Measurements from ENCODE around the gene RPP30. TPM values are rescaled to one million over a fixed set of nuclear protein-coding genes. Genes with fewer than 3 reads are reported as not detected.

The RPP30 gene
- total RNA-seq, 1 experiment from 2014 or later = 56.8 TPM

- intact Hi-C loops (cut with micrococcal nuclease) = no loop called here
- H3K79me2 ChIP-seq (ENCODE audit: insufficient read depth, low read length) = peaks cover 90% of the 10 kb centered on the region
- no peaks in the 10 kb centered on the region for H4K20me1 ChIP-seq (ENCODE audit: insufficient read depth)
- H3K9me2 ChIP-seq (ENCODE audit: insufficient read depth) = no peaks in the 10 kb centered on the region
- H3K27ac ChIP-seq (ENCODE audit: low read depth, low read length) = peak overlapping the region; percentile 80
- peaks cover 5 to 13% of the 10 kb centered on the region in 2 experiments; a peak in 1 of 4 replicates for H3K9me3 ChIP-seq (ENCODE audit: control insufficient read depth in 1 of 2, insufficient read depth in 1 of 2, low read depth in 1 of 2, low read length in 2 of 2)
- RAD21 ChIA-PET (ENCODE audit: low non-redundant PET in 1 of 2, low total read pairs in 2 of 2, uncharacterized antibody in 2 of 2, unreplicated experiment in 2 of 2) = interaction anchor here in 1 of 2 experiments (1.6 kb wide), 1 partner anchor 97 kb away, joined by 3 read pairs; no protein-coding TSS in a partner anchor
- H3K4me3 ChIP-seq (replicated peaks in 1 of 2; ENCODE audit: low read depth in 1 of 2, low read length in 2 of 2) = peak overlapping the region; percentile 32 to 46
- H3K9ac ChIP-seq (ENCODE audit: low read length) = peak overlapping the region; percentile 34
- H3K4me2 ChIP-seq (ENCODE audit: low read length) = peak overlapping the region; percentile 66
- ATAC-seq = peak; percentile 96
- POLR2A ChIA-PET = interaction anchor here (0.9 kb wide), 1 partner anchor 13 kb away, joined by 3 read pairs; no protein-coding TSS in a partner anchor
- H2AFZ ChIP-seq (ENCODE audit: low read depth, low read length, poor library complexity, severe bottlenecking) = no peak overlapping the region
- peaks cover 29 to 34% of the 10 kb centered on the region in 2 experiments for H3K4me1 ChIP-seq (ENCODE audit: control insufficient read depth in 1 of 2, insufficient read depth in 2 of 2, low read length in 2 of 2)
- no peaks in the 10 kb centered on the region for H3K36me3 ChIP-seq (ENCODE audit: control insufficient read depth in 1 of 2, insufficient read depth in 2 of 2, low read length in 2 of 2)
- no TSS peak for BruUV-seq (replicated peaks)
- CTCF ChIA-PET = interaction anchor here (0.6 to 1.2 kb wide), 2 partner anchors 9 to 33 kb away, joined by 3 read pairs; no protein-coding TSS in a partner anchor
- no peaks in the 10 kb centered on the region for H3K27me3 ChIP-seq (ENCODE audit: insufficient read depth, low read length)
- DNase-seq (ENCODE audit: low read depth, low spot score) = peak; percentile 71
- TF ChIP-seq ZNF274 (IDR thresholded peaks at IDR 0.05; ENCODE audit: low read depth, low read length) = no peak
- TF ChIP-seq FOSL1 (IDR thresholded peaks at IDR 0.05; ENCODE audit: low read depth) = peak; percentile 80
- TF ChIP-seq ZFX (IDR thresholded peaks at IDR 0.05) = no peak
- TF ChIP-seq ATF3 (IDR thresholded peaks at IDR 0.05) = no peak
- TF ChIP-seq SIN3A (IDR thresholded peaks at IDR 0.05; ENCODE audit: low read depth) = 0 out of 2 replicates have a peak, but pooled peaks have one; percentile 44
- TF ChIP-seq SP1 (IDR thresholded peaks at IDR 0.05; ENCODE audit: low read depth) = peak; percentile 56; the same call in 1 of the 2 replicates
- no peak for TF ChIP-seq EZH2phosphoT487 (IDR thresholded peaks at IDR 0.05; ENCODE audit: borderline replicate concordance)
- TF ChIP-seq POLR2AphosphoS5 (IDR thresholded peaks at IDR 0.05; ENCODE audit: low read depth, low read length) = 0 out of 2 replicates have a peak, but pooled peaks have one; percentile 25
- TF ChIP-seq YY1 (IDR thresholded peaks at IDR 0.05; ENCODE audit: extremely low read depth, insufficient replicate concordance, low read depth, low read length) = no peak
- TF ChIP-seq SRF (IDR thresholded peaks at IDR 0.05; ENCODE audit: low read depth) = peak; percentile 61; the same call in 1 of the 2 replicates
- no peak for TF ChIP-seq POLR2A (IDR thresholded peaks at IDR 0.05; ENCODE audit: borderline replicate concordance, extremely low read depth, insufficient read depth, insufficient read length)
- TF ChIP-seq, protein P1, sequence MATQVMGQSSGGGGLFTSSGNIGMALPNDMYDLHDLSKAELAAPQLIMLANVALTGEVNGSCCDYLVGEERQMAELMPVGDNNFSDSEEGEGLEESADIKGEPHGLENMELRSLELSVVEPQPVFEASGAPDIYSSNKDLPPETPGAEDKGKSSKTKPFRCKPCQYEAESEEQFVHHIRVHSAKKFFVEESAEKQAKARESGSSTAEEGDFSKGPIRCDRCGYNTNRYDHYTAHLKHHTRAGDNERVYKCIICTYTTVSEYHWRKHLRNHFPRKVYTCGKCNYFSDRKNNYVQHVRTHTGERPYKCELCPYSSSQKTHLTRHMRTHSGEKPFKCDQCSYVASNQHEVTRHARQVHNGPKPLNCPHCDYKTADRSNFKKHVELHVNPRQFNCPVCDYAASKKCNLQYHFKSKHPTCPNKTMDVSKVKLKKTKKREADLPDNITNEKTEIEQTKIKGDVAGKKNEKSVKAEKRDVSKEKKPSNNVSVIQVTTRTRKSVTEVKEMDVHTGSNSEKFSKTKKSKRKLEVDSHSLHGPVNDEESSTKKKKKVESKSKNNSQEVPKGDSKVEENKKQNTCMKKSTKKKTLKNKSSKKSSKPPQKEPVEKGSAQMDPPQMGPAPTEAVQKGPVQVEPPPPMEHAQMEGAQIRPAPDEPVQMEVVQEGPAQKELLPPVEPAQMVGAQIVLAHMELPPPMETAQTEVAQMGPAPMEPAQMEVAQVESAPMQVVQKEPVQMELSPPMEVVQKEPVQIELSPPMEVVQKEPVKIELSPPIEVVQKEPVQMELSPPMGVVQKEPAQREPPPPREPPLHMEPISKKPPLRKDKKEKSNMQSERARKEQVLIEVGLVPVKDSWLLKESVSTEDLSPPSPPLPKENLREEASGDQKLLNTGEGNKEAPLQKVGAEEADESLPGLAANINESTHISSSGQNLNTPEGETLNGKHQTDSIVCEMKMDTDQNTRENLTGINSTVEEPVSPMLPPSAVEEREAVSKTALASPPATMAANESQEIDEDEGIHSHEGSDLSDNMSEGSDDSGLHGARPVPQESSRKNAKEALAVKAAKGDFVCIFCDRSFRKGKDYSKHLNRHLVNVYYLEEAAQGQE (IDR thresholded peaks at IDR 0.05; ENCODE audit: low read depth) = no peak
- no peak for TF ChIP-seq RAD21 (IDR thresholded peaks at IDR 0.05; ENCODE audit: low read depth)
- TF ChIP-seq CTCF (IDR thresholded peaks at IDR 0.05 in 2 of 3, conservative IDR thresholded peaks at IDR 0.05 in 1 of 3; ENCODE audit: borderline replicate concordance in 1 of 3, insufficient read depth in 1 of 3, low read depth in 2 of 3, low read length in 2 of 3) = no peak
- TF ChIP-seq EGR1 (IDR thresholded peaks at IDR 0.05; ENCODE audit: low read depth) = no peak
- peak; percentile 34; the same call in 1 of the 2 replicates for TF ChIP-seq CEBPB (IDR thresholded peaks at IDR 0.05; ENCODE audit: low read depth)
- TF ChIP-seq CBX3 (IDR thresholded peaks at IDR 0.05; ENCODE audit: low read depth) = peak; percentile 74
- TF ChIP-seq EZH2 (IDR thresholded peaks at IDR 0.05) = no peak
- peak; percentile 84 for TF ChIP-seq JUND (IDR thresholded peaks at IDR 0.05)
- peak; percentile 40 for TF ChIP-seq TCF7L2 (IDR thresholded peaks at IDR 0.05; ENCODE audit: borderline replicate concordance, extremely low read depth, insufficient read depth, insufficient read length)
- TF ChIP-seq, protein P2, sequence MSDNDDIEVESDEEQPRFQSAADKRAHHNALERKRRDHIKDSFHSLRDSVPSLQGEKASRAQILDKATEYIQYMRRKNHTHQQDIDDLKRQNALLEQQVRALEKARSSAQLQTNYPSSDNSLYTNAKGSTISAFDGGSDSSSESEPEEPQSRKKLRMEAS (IDR thresholded peaks at IDR 0.05) = no peak
Observed at GRCh38 chr10:90847436-90847835, 24.3 kb upstream of the RPP30 start.

Data from HCT116 (cell line).